Liver (tissue), 9 donors: ENCODE measurements around the gene PDLIM4. TPM values are rescaled to one million over a fixed set of nuclear protein-coding genes. Genes with fewer than 3 reads are reported as not detected.

Experiments
- DNase-seq: peaks from one replicate; pipeline ENCODE4 v3.0.0-alpha.2; 2017; ENCODE audit warnings: low spot score
- H3K27ac ChIP-seq, 2 donors: one replicate each; pipeline ENCODE4 v1.7.0; 2013; ENCODE audit warnings: inconsistent platforms in 2 of 2, low read length in 2 of 2, control low read depth in 1 of 2, low read depth in 1 of 2, mild to moderate bottlenecking in 1 of 2
- H3K27me3 ChIP-seq, 4 donors: one replicate each; pipeline versions ENCODE4 v1.6.1 to v1.7.0; 2013; ENCODE audit warnings: low read length in 3 of 4, inconsistent platforms in 1 of 4, mild to moderate bottlenecking in 1 of 4, moderate library complexity in 1 of 4; ENCODE audit not compliant: control insufficient read depth in 4 of 4, insufficient read depth in 4 of 4
- H3K36me3 ChIP-seq, 4 donors: one replicate each; pipeline versions ENCODE4 v1.6.1 to v1.7.0; 2013; ENCODE audit warnings: low read length in 3 of 4, mild to moderate bottlenecking in 3 of 4, low read depth in 1 of 4, moderate library complexity in 1 of 4; ENCODE audit not compliant: control insufficient read depth in 4 of 4, insufficient read depth in 3 of 4
- H3K4me1 ChIP-seq, 4 donors: one replicate each; pipeline versions ENCODE4 v1.6.1 to v1.7.0; 2013; ENCODE audit warnings: low read length in 3 of 4, mild to moderate bottlenecking in 3 of 4, moderate library complexity in 1 of 4; ENCODE audit not compliant: control insufficient read depth in 4 of 4, insufficient read depth in 4 of 4
- H3K4me3 ChIP-seq, 3 donors: one replicate each; pipeline versions ENCODE4 v1.6.1 to v1.7.0; 2013; ENCODE audit warnings: low read length in 3 of 3, control low read depth in 1 of 3, low read depth in 1 of 3, mild to moderate bottlenecking in 1 of 3
- H3K9ac ChIP-seq, 2 donors: one replicate each; pipeline ENCODE4 v1.7.0; 2013; ENCODE audit warnings: low read length in 2 of 2, mild to moderate bottlenecking in 2 of 2, moderate library complexity in 2 of 2, control low read depth in 1 of 2, low read depth in 1 of 2
- H3K9me3 ChIP-seq, 4 donors: one replicate each; pipeline versions ENCODE4 v1.6.1 to v1.7.0; 2013; ENCODE audit warnings: low read length in 3 of 4; ENCODE audit not compliant: control insufficient read depth in 4 of 4
- CTCF ChIP-seq: fragments of 150-350 bp; IDR thresholded peaks from 2 replicates; pipeline ENCODE4 v1.5.1; 2017; ENCODE audit warnings: improper control_type of control experiment, low read depth, low read length; ENCODE audit not compliant: missing input control
- EGR1 ChIP-seq, 2 donors: IDR thresholded peaks; 2 replicates each; pipeline ENCODE4 v1.6.1; 2016 to 2018; ENCODE audit warnings: antibody characterized with exemption in 2 of 2, low read depth in 2 of 2
- FOXA1 ChIP-seq: IDR thresholded peaks from 2 replicates; pipeline ENCODE4 v1.6.1; 2016; ENCODE audit warnings: antibody characterized with exemption
- FOXA2 ChIP-seq: IDR thresholded peaks from 2 replicates; pipeline ENCODE4 v1.6.1; 2016; ENCODE audit warnings: antibody characterized with exemption
- HNF4A ChIP-seq, 2 donors: conservative IDR thresholded peaks; 2 replicates each; pipeline ENCODE4 v1.6.1; 2016; ENCODE audit warnings: antibody characterized with exemption in 2 of 2, mild to moderate bottlenecking in 2 of 2
- HNF4G ChIP-seq: IDR thresholded peaks from 2 replicates; pipeline ENCODE4 v1.6.1; 2016; ENCODE audit warnings: antibody characterized with exemption
- JUND ChIP-seq, 2 donors: IDR thresholded peaks; 2 replicates each; pipeline ENCODE4 v1.6.1; 2016; ENCODE audit warnings: antibody characterized with exemption in 2 of 2
- NR2F2 ChIP-seq: IDR thresholded peaks from 2 replicates; pipeline ENCODE4 v1.6.1; 2016; ENCODE audit warnings: antibody characterized with exemption
- RAD21 ChIP-seq, 2 donors: IDR thresholded peaks; 2 replicates each; pipeline ENCODE4 v1.6.1; 2016; ENCODE audit warnings: antibody characterized with exemption in 2 of 2, mild to moderate bottlenecking in 2 of 2
- REST ChIP-seq: IDR thresholded peaks from 2 replicates; pipeline ENCODE4 v1.6.1; 2016; ENCODE audit warnings: antibody characterized with exemption, mild to moderate bottlenecking
- RXRA ChIP-seq, 2 donors: IDR thresholded peaks; 2 replicates each; pipeline ENCODE4 v1.6.1; 2017 to 2018; ENCODE audit warnings: antibody characterized with exemption in 2 of 2, mild to moderate bottlenecking in 1 of 2
- SP1 ChIP-seq: IDR thresholded peaks from 2 replicates; pipeline ENCODE4 v1.6.1; 2018; ENCODE audit warnings: antibody characterized with exemption, mild to moderate bottlenecking
- TAF1 ChIP-seq: conservative IDR thresholded peaks from 2 replicates; pipeline ENCODE4 v1.6.1; 2016; ENCODE audit warnings: antibody characterized with exemption, mild to moderate bottlenecking
- YY1 ChIP-seq: IDR thresholded peaks from 2 replicates; pipeline ENCODE4 v1.6.1; 2016; ENCODE audit warnings: antibody characterized with exemption, mild to moderate bottlenecking
- ZBTB33 ChIP-seq: IDR thresholded peaks from 2 replicates; pipeline ENCODE4 v1.6.1; 2016; ENCODE audit warnings: antibody characterized with exemption
- WGBS: extraction: QIAGEN DNeasy Blood & Tissue Kit; methylation state at CpG from one replicate; pipeline ENCODE4 v1.1.7; 2013; 5-methylcytosine and 5-hydroxymethylcytosine counted together
- polyA plus RNA-seq, 2 donors: library from polyadenylated mRNA; stranded (reverse) in 1 of 2; unstranded in 1 of 2; fragments of 200-250 nt in 1 of 2; fragments of >200 nt in 1 of 2; fragmentation: Nextera tagmentation in 1 of 2; extraction: Ambion mirVana in 1 of 2; gene quantifications; one replicate each; pipeline versions ENCODE4 v1.2.1 to v1.2.3, GENCODE V29; 2013 to 2015
- total RNA-seq, 2 donors: library from RNA; depleted of rRNA; stranded (reverse); fragments of >200 nt; gene quantifications; one replicate each; pipeline ENCODE4 v1.2.3, GENCODE V29; 2014
- TF ChIP-seq, protein P1 (sequence below): IDR thresholded peaks from 2 replicates; pipeline ENCODE4 v1.6.1; 2016; ENCODE audit warnings: antibody characterized with exemption
- donor health status: healthy.
- donor health status: healthy.
- donor health status: healthy.
- donor health status: healthy.
- donor health status: healthy.

Gene PDLIM4
- total and polyA plus RNA-seq, 4 donors = 0.25 to 0.93 (median 0.65) TPM

- H3K9me3 ChIP-seq = no peaks in the 10 kb centered on the region
- no peak overlapping the region for H3K9ac ChIP-seq
- H3K27me3 ChIP-seq = no peaks in the 10 kb centered on the region
- H3K27ac ChIP-seq = no peak overlapping the region
- no peak overlapping the region for H3K4me3 ChIP-seq
- no peaks in the 10 kb centered on the region for H3K36me3 ChIP-seq
- DNase-seq = no peak
- H3K4me1 ChIP-seq = peaks cover 0 to 4% (median 1%) of the 10 kb centered on the region in 4 donors
- WGBS = 70% methylated on average over 4 of the region's 4 CpGs
- TF ChIP-seq, protein P1, sequence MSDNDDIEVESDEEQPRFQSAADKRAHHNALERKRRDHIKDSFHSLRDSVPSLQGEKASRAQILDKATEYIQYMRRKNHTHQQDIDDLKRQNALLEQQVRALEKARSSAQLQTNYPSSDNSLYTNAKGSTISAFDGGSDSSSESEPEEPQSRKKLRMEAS = no peak
- TF ChIP-seq RAD21 (IDR thresholded peaks at IDR 0.05) (no peak), FOXA2 (no peak), TAF1 (no peak), HNF4A (conservative IDR thresholded peaks at IDR 0.05) (no peak), FOXA1 (no peak), CTCF (no peak), YY1 (no peak), ZBTB33 (no peak), RXRA (IDR thresholded peaks at IDR 0.05) (no peak), REST (no peak), EGR1 (IDR thresholded peaks at IDR 0.05; ENCODE audit: low read depth in 2 of 2) (no peak), SP1 (no peak), NR2F2 (no peak), JUND (IDR thresholded peaks at IDR 0.05) (no peak), HNF4G (no peak)
These were observed 4.5 kb upstream of the PDLIM4 start for GRCh38 chr5:132253008-132253441.
